ENCODE measurements around the gene CALR3. TPM values are rescaled to one million over a fixed set of nuclear protein-coding genes. Genes with fewer than 3 reads are reported as not detected.
"Not testable (repeated sequence)": the region's sequence is repeated elsewhere in the genome, so short reads cannot be mapped to it uniquely, and the experiment has no call there.

The CALR3 gene, protein sequence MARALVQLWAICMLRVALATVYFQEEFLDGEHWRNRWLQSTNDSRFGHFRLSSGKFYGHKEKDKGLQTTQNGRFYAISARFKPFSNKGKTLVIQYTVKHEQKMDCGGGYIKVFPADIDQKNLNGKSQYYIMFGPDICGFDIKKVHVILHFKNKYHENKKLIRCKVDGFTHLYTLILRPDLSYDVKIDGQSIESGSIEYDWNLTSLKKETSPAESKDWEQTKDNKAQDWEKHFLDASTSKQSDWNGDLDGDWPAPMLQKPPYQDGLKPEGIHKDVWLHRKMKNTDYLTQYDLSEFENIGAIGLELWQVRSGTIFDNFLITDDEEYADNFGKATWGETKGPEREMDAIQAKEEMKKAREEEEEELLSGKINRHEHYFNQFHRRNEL
- total RNA-seq, result not detected in 2 replicates

DNA sequence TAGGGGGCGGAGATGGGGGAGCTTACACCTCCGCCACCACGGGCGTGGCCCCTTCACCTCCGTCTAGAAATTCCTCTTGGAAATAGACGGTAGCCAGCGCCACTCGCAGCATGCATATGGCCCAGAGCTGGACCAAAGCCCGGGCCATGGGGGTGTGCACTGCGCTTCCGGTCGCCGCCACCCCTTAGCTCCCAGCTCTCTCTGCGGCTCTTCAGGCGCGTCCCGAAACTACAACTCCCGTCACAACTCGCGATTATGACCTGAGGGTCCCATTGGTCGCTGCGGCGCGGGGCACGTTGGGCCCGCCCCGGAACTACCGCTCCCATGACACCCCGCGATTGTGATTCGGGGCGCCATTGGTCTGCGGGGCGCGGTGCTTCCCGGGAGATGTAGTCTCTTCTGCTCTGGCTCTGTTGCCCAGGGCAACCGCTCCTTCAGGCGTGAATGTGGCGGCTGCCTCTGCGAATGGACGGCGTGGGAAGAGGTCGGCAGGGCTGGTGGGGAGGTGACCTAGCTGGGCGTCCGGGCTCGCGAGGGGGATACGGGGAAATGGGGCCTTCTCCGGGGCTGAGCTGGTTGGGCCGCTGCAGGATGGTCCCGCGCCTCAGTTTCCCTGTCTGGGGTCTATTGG is at the start of gene CALR3, which contains the start of gene C19orf44:
Gene CALR3, minus strand, starts transcription at position 186 of the 631 bp plus-strand sequence. Its CDS starts 38 bp downstream, at position 148.
Gene C19orf44, plus strand, starts transcription at position 413 of the 631 bp plus-strand sequence. CDS start 4,399 bp downstream, outside the sequence.
- peak; percentile 76 for DNase-seq (ENCODE audit: low read depth)
- TF ChIP-seq, protein P1, sequence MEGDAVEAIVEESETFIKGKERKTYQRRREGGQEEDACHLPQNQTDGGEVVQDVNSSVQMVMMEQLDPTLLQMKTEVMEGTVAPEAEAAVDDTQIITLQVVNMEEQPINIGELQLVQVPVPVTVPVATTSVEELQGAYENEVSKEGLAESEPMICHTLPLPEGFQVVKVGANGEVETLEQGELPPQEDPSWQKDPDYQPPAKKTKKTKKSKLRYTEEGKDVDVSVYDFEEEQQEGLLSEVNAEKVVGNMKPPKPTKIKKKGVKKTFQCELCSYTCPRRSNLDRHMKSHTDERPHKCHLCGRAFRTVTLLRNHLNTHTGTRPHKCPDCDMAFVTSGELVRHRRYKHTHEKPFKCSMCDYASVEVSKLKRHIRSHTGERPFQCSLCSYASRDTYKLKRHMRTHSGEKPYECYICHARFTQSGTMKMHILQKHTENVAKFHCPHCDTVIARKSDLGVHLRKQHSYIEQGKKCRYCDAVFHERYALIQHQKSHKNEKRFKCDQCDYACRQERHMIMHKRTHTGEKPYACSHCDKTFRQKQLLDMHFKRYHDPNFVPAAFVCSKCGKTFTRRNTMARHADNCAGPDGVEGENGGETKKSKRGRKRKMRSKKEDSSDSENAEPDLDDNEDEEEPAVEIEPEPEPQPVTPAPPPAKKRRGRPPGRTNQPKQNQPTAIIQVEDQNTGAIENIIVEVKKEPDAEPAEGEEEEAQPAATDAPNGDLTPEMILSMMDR (conservative IDR thresholded peaks at IDR 0.05; ENCODE audit: low read depth, low read length), result no peak
- H3K4me3 ChIP-seq (ENCODE audit: low read depth, low read length), result peak within 1 kb of the TSS; percentile 96

DNA sequence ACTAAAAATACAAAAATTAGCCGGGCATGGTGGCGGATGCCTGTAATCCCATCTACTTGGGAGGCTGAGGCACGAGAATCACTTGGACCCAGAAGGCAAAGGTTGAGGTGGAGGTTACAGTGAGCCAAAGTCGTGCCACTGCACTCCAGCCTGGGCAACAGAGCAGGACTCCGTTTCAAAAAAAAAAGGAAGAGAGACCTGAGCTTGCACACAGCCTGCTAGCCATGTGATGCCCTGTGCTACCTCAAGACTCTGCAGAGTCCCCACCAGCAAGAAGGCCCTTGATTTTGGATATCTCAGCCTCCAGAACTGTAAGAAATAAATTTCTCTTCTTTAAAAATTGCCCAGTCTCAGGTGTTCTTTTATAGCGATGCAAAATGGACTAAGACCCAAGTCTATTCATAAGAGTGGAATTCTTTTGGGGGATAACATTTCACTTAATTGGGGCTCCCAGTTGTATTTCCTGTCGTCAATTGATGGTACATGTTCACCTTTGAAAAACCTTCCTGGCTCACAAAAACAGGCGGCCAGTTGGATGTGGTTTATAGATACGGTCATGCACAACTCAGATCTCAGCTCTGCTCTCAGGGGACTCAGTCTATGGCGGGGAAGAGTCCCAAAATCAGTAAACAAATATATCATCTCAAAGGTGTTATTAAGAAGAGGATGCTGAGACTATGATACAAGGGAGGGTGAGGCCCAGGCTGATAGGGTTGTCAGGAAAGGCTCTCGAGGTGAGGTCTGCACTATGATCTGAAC is 48.7 kb upstream of the CALR3 start:
- DNase-seq (ENCODE audit: low read depth), result no peak
- TF ChIP-seq, protein P1 (conservative IDR thresholded peaks at IDR 0.05; ENCODE audit: low read depth, low read length), result no peak
- H3K4me3 ChIP-seq (ENCODE audit: low read depth, low read length), result no peak overlapping the region

DNA sequence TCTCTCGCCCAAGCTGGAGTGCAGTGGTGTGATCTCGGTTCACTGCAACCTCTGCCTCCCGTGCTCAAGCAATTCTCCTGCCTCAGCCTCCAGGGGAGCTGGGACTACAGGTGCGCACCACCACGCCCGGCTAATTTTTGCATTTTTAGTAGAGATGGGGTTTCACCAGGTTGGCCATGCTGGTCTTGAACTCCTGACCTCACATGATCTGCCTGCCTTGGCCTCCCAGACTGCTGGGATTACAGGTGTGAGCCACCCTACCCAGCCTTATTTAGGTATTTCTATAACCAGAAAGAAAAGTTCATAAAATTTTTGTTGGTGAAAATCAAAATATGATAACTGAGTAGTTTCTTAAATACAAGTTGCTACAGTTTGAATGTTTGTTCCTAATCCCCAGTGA is 47.8 kb upstream of the CALR3 start:
- not testable (repeated sequence) for H3K4me3 ChIP-seq (ENCODE audit: low read depth, low read length); DNase-seq (ENCODE audit: low read depth)

DNA sequence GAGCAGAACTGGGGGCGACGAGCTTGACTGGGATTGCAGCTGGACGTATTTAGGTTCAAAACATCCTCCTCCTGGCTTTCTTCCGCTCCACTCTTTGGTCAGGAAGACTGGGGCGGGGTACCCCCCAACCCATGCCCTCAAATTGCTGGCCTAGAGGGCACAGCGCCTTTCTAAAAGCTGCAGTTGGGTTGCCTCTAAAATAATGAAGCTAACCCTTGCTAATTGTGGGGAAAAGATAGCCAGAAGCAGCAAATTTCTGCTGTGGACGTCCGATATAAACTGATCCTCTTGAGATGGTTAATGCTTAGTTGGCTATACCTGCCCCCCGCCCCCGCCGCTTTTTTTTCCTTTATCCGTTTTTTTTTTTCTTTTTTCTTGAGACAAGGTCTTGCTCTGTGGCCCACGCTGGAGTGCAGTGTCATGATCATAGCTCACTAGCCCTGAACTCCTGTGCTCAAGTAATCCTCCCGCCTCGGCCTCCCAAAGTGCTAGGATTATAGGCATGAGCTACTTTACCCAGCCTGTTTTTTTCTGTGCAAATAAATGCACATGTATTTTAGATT is 47.0 kb upstream of the CALR3 start:
- TF ChIP-seq, protein P1 (conservative IDR thresholded peaks at IDR 0.05; ENCODE audit: low read depth, low read length), result no peak
- no peak for DNase-seq (ENCODE audit: low read depth)
- peak overlapping the region; percentile 98 for H3K4me3 ChIP-seq (ENCODE audit: low read depth, low read length)

DNA sequence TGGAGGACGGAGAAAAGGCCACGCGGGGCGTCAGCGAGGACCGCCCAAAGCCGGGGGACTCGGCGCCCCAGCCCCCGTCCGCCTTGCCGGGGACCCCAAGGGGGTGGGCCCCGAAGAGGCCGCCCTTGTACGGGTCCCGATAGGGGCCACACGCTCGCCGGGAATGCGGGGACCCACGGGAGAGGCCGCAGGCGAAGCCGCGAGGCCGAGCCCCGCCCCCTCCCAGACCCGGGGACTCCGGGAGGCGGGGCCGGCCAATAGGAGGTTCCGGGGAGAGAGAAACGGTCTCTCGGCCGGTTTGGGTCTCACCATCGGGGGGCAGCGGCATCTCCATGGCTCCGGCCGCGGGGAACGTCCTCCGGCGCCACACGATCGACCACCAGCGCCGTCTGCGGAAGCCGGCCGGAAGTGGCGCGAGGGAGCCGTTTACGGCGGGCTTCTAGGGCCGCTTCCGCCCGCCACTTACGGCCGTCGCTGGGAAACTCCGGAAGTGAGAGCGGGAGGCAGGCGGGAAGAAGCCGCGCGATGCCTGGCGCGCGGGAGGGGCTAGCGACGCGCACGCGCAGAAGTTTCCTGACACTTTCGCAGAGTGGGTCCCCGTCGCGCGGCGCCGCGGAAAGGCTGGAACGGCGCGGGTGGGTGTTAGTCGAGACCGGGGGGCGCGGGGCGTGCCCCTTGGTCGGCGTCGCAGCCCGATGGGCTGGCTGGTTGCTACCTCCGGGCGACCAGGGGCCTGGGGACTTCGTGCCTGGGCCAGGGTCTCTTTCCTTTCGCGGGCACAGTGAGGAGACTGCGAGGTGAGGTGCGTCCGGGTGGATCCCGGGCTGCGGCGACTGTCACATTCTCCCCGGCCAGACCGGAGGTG is 46.3 kb upstream of the CALR3 start, which contains the start of gene CHERP:
Gene CHERP, minus strand, starts transcription at position 393 of the 865 bp plus-strand sequence. Its CDS starts 59 bp downstream, at position 334.
- DNase-seq (ENCODE audit: low read depth), result peak; percentile 18
- peak within 1 kb of the TSS; percentile 98 for H3K4me3 ChIP-seq (ENCODE audit: low read depth, low read length)
- TF ChIP-seq, protein P1 (conservative IDR thresholded peaks at IDR 0.05; ENCODE audit: low read depth, low read length), result no peak

DNA sequence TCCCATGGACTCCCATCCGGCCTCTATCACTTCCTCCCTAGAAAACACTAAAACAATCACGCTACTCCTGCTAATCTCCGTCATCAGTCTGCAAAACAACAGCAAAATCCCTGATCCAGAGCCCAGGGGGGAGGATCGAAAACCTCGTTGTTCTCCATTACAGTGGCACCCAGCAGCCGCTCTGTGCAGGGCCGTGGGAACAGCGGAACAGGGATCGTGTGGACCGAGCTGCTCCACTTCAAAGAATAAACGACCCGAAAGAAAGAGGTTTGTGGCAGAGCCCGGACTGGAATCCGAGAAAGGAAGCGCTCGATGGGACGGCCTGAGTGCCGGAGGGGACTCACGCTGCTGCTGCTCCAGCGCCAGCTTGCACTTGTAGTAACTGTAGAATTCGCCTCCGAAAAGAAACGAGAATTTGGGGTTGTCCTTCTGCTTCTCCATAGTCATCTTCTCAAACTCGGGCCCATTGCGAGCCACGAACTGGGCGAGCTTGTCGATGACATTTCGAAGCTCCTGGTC is 45.6 kb upstream of the CALR3 start:
- TF ChIP-seq, protein P1 (conservative IDR thresholded peaks at IDR 0.05; ENCODE audit: low read depth, low read length), result no peak
- H3K4me3 ChIP-seq (ENCODE audit: low read depth, low read length), result peak overlapping the region; percentile 98
- DNase-seq (ENCODE audit: low read depth), result no peak
